HG02943 (cell line): ENCODE results near the gene SART3.

Source experiments
- ATAC-seq: cut with Tn5 transposase; IDR thresholded peaks from one replicate; pipeline ENCODE4 v1.9.1; 2021; ENCODE audit warnings: mild to moderate bottlenecking, low read depth, moderate library complexity; ENCODE audit not compliant: unreplicated experiment

SART3 gene

GRCh38 chr12:108560752-108561719 lies at the start of gene SART3:
SART3 (minus strand) TSS chr12:108561173; CDS start chr12:108561154, 19 bp downstream.
- peak; percentile 44 for ATAC-seq

GRCh38 chr12:108610336-108610815 lies 49.4 kb upstream of the SART3 start:
- ATAC-seq: no peak

GRCh38 chr12:108609537-108610335 lies 48.8 kb upstream of the SART3 start:
- ATAC-seq: no peak

- no peak for ATAC-seq
These were observed 47.6 kb upstream of the SART3 start for GRCh38 chr12:108608616-108609015.

GRCh38 chr12:108607981-108608600 lies 47.1 kb upstream of the SART3 start:
- no peak for ATAC-seq

- ATAC-seq: no peak
These were observed 45.5 kb upstream of the SART3 start for GRCh38 chr12:108606492-108606891.

- no peak for ATAC-seq
These were observed 44.9 kb upstream of the SART3 start for GRCh38 chr12:108605690-108606406.

GRCh38 chr12:108605000-108605689 lies 44.2 kb upstream of the SART3 start:
- no peak for ATAC-seq

- ATAC-seq: no peak
These were observed 43.4 kb upstream of the SART3 start for GRCh38 chr12:108604208-108604941.

- ATAC-seq: no peak
These were observed 42.8 kb upstream of the SART3 start for GRCh38 chr12:108603743-108604142.

- ATAC-seq: no peak
These were observed 42.2 kb upstream of the SART3 start for GRCh38 chr12:108602976-108603704.

GRCh38 chr12:108602209-108602705 lies 41.3 kb upstream of the SART3 start:
- no peak for ATAC-seq

GRCh38 chr12:108600702-108601007 lies 39.7 kb upstream of the SART3 start:
- no peak for ATAC-seq

- no peak for ATAC-seq
These were observed 39.2 kb upstream of the SART3 start for GRCh38 chr12:108599948-108600701.

GRCh38 chr12:108599541-108599940 lies 38.6 kb upstream of the SART3 start:
- ATAC-seq: no peak

GRCh38 chr12:108598553-108599250 lies 37.7 kb upstream of the SART3 start:
- no peak for ATAC-seq
